Body of pancreas (tissue), 4 donors: ENCODE data around the gene MYO1C. TPM values are rescaled to one million over a fixed set of nuclear protein-coding genes. Genes with fewer than 3 reads are reported as not detected.

Experiments used
- ATAC-seq: fragments of 150-250 bp; one replicate; pipeline ENCODE4 v1.9.1; 2016
- DNase-seq, 4 donors: peaks; one replicate each; pipeline ENCODE4 v3.0.0-alpha.2; 2019
- H3K27ac ChIP-seq, 4 donors: fragments of 200-600 bp; sonication (generic); 1 replicate in 3 of 4; 2 replicates in 1 of 4; pipeline versions ENCODE4 v1.5.1 to v1.6.1; 2016 to 2019; ENCODE audit warnings: mild to moderate bottlenecking in 1 of 4, mixed read lengths in 1 of 4, moderate library complexity in 1 of 4
- H3K27me3 ChIP-seq, 2 donors: fragments of 200-600 bp; sonication (generic); one replicate each; pipeline ENCODE4 v1.6.0; 2016; ENCODE audit warnings: mild to moderate bottlenecking in 1 of 2
- H3K36me3 ChIP-seq, 2 donors: fragments of 200-600 bp; sonication (generic); replicated peaks in 1 of 2; 2 replicates each; pipeline ENCODE4 v1.5.1; 2016; ENCODE audit warnings: low read depth in 2 of 2; ENCODE audit not compliant: insufficient read depth in 1 of 2
- H3K4me1 ChIP-seq: fragments of 200-600 bp; sonication (generic); one replicate; pipeline ENCODE4 v1.6.0; 2016
- H3K4me3 ChIP-seq, 2 donors: fragments of 200-600 bp; sonication (generic); 1 replicate in 1 of 2; 2 replicates in 1 of 2; pipeline ENCODE4 v1.5.1; 2016 to 2019
- H3K9me3 ChIP-seq, 3 donors: fragments of 200-600 bp; sonication (generic); 1 replicate in 2 of 3; 2 replicates in 1 of 3; pipeline ENCODE4 v1.5.1; 2016
- POLR2A ChIP-seq, 3 donors: fragments of 450-650 bp; IDR thresholded peaks; one replicate each; pipeline ENCODE4 v1.6.1; 2016; ENCODE audit warnings: antibody characterized with exemption in 3 of 3, mild to moderate bottlenecking in 2 of 3
- WGBS, 2 donors: methylation state at CpG; one replicate each; pipeline ENCODE4 v1.1.5; 2017; 5-methylcytosine and 5-hydroxymethylcytosine counted together
- intact Hi-C: fragments of 100-400 bp; cut with DNase I; formaldehyde crosslinking; loops from one replicate; pipeline ENCODE4 v1.15.1; 2023
- total RNA-seq, 2 donors: library from RNA; depleted of rRNA; stranded (reverse); fragments of >200 nt; gene quantifications; one replicate each; pipeline ENCODE4 v1.1.0, GENCODE V29; 2016
- TF ChIP-seq, protein P1 (sequence below), 7 experiments: fragments of 450-650 bp in 4 of 7; fragments of 200-600 bp in 3 of 7; sonication (generic) in 3 of 7; IDR thresholded peaks; one replicate each; pipeline ENCODE4 v1.5.1; 2016 to 2019; ENCODE audit warnings: antibody characterized with exemption in 7 of 7

Gene MYO1C
- total RNA-seq, 2 donors from 2014 or later, result 77.3 to 94.6 TPM

DNA sequence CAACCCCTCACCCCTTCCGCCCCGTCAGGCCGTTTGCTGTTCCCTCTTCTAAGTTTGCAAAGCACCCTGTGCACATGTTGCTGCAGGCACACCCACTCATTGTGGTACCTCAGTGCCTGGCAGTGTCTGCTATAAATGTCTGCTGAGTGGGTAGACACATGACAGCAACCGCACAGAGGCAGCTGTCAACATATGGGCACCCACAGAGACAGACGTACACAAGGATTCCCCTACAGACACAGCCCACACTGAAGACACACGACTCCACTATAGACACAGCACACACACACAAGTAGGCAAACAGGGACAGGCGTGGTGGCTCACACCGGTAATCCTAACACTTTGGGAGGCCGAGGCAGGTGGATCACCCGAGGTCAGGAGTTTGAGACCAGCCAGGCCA is 18.6 kb downstream of the MYO1C start:
- WGBS, 2 donors, result 86 to 88% methylated on average over 9 to 10 of the region's 10 CpGs
- Histone ChIP-seq H3K9me3 (no peaks in the 10 kb centered on the region), H3K4me1 (no peaks in the 10 kb centered on the region), H3K4me3 (no peak overlapping the region), H3K36me3 (peaks cover 0 to 38% of the 10 kb centered on the region in 2 donors), H3K27me3 (no peaks in the 10 kb centered on the region), H3K27ac (no peak overlapping the region)
- intact Hi-C loops, result no loop called here
- DNase-seq (no peak), ATAC-seq (no peak)
- TF ChIP-seq, protein P1, sequence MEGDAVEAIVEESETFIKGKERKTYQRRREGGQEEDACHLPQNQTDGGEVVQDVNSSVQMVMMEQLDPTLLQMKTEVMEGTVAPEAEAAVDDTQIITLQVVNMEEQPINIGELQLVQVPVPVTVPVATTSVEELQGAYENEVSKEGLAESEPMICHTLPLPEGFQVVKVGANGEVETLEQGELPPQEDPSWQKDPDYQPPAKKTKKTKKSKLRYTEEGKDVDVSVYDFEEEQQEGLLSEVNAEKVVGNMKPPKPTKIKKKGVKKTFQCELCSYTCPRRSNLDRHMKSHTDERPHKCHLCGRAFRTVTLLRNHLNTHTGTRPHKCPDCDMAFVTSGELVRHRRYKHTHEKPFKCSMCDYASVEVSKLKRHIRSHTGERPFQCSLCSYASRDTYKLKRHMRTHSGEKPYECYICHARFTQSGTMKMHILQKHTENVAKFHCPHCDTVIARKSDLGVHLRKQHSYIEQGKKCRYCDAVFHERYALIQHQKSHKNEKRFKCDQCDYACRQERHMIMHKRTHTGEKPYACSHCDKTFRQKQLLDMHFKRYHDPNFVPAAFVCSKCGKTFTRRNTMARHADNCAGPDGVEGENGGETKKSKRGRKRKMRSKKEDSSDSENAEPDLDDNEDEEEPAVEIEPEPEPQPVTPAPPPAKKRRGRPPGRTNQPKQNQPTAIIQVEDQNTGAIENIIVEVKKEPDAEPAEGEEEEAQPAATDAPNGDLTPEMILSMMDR (IDR thresholded peaks at IDR 0.05), result no peak
- TF ChIP-seq POLR2A (IDR thresholded peaks at IDR 0.05), result no peak

DNA sequence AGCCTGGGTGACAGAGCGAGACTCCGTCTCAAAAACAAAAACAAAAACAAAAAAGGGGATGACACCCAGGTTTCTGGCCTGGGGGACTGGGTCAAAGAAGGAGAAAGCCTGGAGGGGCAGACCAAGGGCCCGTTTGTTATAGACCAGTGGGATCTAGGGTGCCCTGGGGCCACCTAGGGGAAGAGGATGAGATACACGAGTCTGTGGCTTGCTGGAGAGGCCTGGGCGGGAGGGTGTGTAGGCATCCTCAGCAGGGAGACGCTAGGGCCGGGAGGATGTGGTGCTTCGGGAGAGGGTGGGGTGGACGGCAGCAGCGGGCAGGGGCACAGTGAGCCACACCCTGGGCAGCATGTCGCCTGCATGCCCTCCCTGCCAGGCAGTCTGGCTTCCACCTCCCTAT is 19.3 kb downstream of the MYO1C start:
- 74 to 82% methylated on average over 10 to 11 of the region's 11 CpGs for WGBS, 2 donors
- no peak for ATAC-seq
- no peak for DNase-seq
- peaks cover 0 to 33% of the 10 kb centered on the region in 2 donors for H3K36me3 ChIP-seq
- H3K27me3 ChIP-seq, result no peaks in the 10 kb centered on the region
- TF ChIP-seq POLR2A (IDR thresholded peaks at IDR 0.05), result no peak
- TF ChIP-seq, protein P1 (IDR thresholded peaks at IDR 0.05), result no peak
- H3K4me3 ChIP-seq, result no peak overlapping the region
- intact Hi-C loops, result no loop called here
- no peaks in the 10 kb centered on the region for H3K4me1 ChIP-seq
- no peaks in the 10 kb centered on the region for H3K9me3 ChIP-seq
- no peak overlapping the region for H3K27ac ChIP-seq

DNA sequence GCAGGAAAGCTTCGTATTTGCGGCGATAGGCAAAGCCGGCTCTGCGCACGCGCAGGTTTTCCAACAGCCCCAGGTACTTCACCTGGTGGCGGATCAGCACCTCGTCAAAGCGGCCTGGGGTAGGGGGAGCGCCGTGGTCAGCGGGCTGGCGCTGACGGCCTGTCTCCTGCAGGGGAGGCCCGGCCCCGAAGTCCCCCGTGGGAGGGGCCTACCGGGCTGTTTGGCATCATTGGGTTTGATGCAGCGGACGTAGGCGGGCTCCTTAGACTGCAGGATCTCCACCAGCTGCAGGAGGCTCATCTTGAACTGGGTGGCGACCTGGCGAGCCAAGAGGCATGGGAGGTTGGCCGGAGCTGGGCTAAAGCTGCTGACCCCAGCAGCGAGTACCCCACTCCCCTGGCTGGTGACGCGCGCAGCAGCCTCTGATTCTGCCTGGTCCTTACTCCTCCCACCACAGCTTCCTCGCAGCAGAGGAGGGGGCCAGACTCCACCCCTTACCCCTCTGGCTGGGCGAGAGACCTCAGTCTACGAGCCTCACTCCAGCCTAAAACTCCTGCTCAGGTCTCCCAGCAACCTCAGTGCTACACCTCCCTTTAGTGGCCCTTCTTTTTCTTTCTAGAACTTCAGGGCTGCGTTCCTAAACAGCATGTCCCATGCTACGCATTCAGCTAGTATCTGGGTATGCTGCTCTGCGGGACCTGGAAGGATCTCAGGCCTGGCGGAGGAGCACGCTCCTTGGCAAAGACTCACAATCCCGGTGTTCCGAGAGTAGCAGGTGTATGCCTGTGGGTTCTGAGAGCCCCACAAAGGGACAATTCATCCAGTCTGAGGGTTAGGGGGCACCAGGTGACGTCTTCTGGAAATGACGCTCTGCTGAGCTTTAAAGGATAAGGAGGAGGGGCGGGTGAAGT is 20.3 kb downstream of the MYO1C start:
- peaks cover 0 to 29% of the 10 kb centered on the region in 2 donors for H3K36me3 ChIP-seq
- no peak for ATAC-seq
- no peaks in the 10 kb centered on the region for H3K27me3 ChIP-seq
- DNase-seq, result no peak
- H3K4me3 ChIP-seq, result no peak overlapping the region
- no peak overlapping the region for H3K27ac ChIP-seq
- no peaks in the 10 kb centered on the region for H3K4me1 ChIP-seq
- intact Hi-C loops, result no loop called here
- no peaks in the 10 kb centered on the region for H3K9me3 ChIP-seq
- no peak for TF ChIP-seq POLR2A (IDR thresholded peaks at IDR 0.05)
- TF ChIP-seq, protein P1 (IDR thresholded peaks at IDR 0.05), result no peak
- 93% methylated on average over 23 to 40 of the region's 42 CpGs for WGBS, 2 donors

DNA sequence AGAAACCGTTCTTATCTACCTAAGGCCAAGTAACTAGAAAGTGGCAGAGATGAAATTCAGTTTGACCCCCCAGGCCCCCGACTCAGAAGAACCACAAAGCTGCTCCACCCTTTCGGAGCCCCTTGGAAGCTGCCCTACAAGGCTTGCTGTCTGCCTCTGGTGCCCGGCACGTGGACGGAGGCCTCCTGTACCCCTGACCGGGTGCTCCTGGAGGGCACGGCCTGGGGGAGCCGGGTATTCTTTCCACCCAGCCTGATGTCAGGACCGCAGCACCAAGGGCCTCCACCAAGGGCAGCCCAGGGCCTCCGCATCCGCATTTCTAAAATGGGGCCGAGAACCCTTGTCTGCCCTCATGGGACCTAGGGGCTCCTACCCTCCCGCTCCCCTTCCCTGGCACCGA is 21.0 kb downstream of the MYO1C start:
- 91 to 95% methylated on average over 8 to 15 of the region's 15 CpGs for WGBS, 2 donors
- ATAC-seq (no peak), DNase-seq (no peak)
- intact Hi-C loops, result no loop called here
- Histone ChIP-seq H3K4me1 (no peaks in the 10 kb centered on the region), H3K9me3 (no peaks in the 10 kb centered on the region), H3K36me3 (peaks cover 0 to 30% of the 10 kb centered on the region in 2 donors), H3K27ac (no peak overlapping the region), H3K4me3 (no peak overlapping the region), H3K27me3 (no peaks in the 10 kb centered on the region)
- TF ChIP-seq, protein P1 (IDR thresholded peaks at IDR 0.05), result no peak
- no peak for TF ChIP-seq POLR2A (IDR thresholded peaks at IDR 0.05)
